AG04450 (cell line): ENCODE measurements around the gene MLH3. TPM values are rescaled to one million over a fixed set of nuclear protein-coding genes. Genes with fewer than 3 reads are reported as not detected.

Experiments
- CTCF ChIA-PET: fragments of 300-600, 350-600 bp; formaldehyde crosslinking; extraction: SDS; loops from one replicate; lab custom pipeline; 2022; ENCODE audit warnings: antibody characterized with exemption, inconsistent platforms; lab: Charles Lee
- POLR2A ChIA-PET: fragments of 350-600 bp; formaldehyde crosslinking; extraction: SDS; loops from one replicate; lab custom pipeline; 2021; ENCODE audit warnings: antibody characterized with exemption, inconsistent platforms; lab: Yijun Ruan, JAX
- DNase-seq: peaks from one replicate; pipeline ENCODE4 v3.0.0-alpha.2; 2011; ENCODE audit warnings: low read depth, low spot score
- H3K27ac ChIP-seq: one replicate; pipeline ENCODE4 v1.5.1; 2012; ENCODE audit warnings: low read depth, low read length, control low read depth
- H3K27me3 ChIP-seq: one replicate; pipeline ENCODE4 v1.6.0; 2012; ENCODE audit warnings: low read length; ENCODE audit not compliant: control insufficient read depth, insufficient read depth
- H3K4me3 ChIP-seq: 2 replicates; pipeline ENCODE4 v1.5.1; 2011; ENCODE audit warnings: mild to moderate bottlenecking, low read depth, low read length, control low read depth
- H3K9me3 ChIP-seq: 2 replicates; pipeline ENCODE4 v1.5.1; 2012; ENCODE audit warnings: low read length; ENCODE audit not compliant: control insufficient read depth, insufficient read depth
- polyA plus RNA-seq: library from polyadenylated mRNA; depleted of rRNA; stranded (reverse); fragments of >200 nt; gene quantifications from 2 replicates; pipeline ENCODE4 v1.2.3, GENCODE V29; 2011
- TF ChIP-seq, protein P1 (sequence below): IDR thresholded peaks from 2 replicates; pipeline ENCODE4 v1.5.1; 2011; ENCODE audit warnings: low read depth, low read length, control low read depth, inconsistent platforms

Gene MLH3
- polyA plus RNA-seq, 1 experiment: 16.2 TPM

DNA sequence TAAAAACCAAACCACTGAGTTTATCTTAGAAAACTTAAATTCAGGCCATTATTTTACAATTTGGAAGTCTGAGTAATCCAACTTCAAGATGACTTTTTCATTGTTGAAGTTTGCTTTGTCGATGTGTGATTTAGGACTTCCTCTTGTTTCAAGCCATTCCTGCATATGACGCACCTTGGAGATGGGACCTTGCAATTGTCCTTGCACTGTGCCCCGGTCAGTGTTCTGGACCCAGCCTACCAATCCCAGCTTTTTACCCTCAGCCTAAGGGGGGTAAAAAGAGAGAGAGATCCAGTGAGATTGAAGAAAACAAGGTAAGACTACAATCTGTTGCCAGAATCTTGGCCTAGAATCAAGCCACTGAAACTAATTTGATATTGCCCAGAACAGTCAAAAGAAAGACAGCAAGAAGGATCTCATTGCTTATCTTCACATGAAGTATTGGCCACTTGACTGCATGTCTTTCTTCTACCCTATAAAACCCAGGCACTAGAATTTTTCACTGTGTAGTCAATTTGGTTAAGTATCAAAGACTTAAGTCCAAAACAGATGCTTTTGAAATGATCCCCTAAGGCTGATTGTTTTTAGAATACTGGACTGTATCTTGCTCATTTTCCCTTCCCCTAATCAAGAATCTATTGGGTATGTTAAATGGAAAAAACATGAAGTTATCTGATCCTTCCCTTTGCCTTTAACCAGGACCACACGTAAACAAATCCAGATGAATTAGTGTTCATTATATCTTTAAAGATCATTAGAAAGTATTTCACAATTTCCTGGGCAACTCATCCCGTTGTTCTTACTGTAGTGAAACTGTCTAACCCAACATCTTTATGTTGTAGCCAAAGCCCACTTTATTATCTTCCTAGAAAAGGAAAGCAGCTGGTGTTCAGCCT lies 2.4 kb upstream of the MLH3 start:
- CTCF ChIA-PET: no interaction called here
- no peak for DNase-seq
- Histone ChIP-seq H3K4me3 (no peak overlapping the region), H3K27me3 (no peaks in the 10 kb centered on the region), H3K9me3 (no peaks in the 10 kb centered on the region), H3K27ac (no peak overlapping the region)
- POLR2A ChIA-PET: no interaction called here
- TF ChIP-seq, protein P1, sequence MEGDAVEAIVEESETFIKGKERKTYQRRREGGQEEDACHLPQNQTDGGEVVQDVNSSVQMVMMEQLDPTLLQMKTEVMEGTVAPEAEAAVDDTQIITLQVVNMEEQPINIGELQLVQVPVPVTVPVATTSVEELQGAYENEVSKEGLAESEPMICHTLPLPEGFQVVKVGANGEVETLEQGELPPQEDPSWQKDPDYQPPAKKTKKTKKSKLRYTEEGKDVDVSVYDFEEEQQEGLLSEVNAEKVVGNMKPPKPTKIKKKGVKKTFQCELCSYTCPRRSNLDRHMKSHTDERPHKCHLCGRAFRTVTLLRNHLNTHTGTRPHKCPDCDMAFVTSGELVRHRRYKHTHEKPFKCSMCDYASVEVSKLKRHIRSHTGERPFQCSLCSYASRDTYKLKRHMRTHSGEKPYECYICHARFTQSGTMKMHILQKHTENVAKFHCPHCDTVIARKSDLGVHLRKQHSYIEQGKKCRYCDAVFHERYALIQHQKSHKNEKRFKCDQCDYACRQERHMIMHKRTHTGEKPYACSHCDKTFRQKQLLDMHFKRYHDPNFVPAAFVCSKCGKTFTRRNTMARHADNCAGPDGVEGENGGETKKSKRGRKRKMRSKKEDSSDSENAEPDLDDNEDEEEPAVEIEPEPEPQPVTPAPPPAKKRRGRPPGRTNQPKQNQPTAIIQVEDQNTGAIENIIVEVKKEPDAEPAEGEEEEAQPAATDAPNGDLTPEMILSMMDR: no peak

DNA sequence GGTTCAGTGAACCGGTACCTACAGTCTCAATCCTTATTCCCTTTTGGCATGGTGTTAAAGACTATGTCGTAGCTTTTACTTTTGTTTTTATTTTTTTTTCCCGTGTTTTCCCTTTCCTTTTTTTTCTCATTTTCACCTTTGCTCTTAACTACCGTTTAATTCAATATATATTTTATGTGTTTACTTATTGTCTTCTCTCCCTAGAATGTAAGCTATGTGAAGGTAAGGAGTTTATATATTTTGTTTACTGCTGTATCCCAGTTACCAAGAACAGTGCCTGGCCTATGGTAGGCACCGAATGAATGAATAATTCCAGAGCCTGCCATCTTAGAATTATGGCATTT lies 261 bp upstream of the MLH3 start:
- peak overlapping the region; percentile 13 for H3K27ac ChIP-seq
- TF ChIP-seq, protein P1: no peak
- H3K27me3 ChIP-seq: no peaks in the 10 kb centered on the region
- DNase-seq: no peak
- peak overlapping the region; percentile 62 for H3K4me3 ChIP-seq
- ChIA-PET CTCF (interaction anchor here (1.0 kb wide), 1 partner anchor 37 kb away, joined by 4 read pairs; no protein-coding TSS in a partner anchor), POLR2A (interaction anchor here (0.7 kb wide), 1 partner anchor 128 kb away, joined by 7 read pairs; the partner anchor contains the start of gene RPS6KL1)
- H3K9me3 ChIP-seq: no peaks in the 10 kb centered on the region

DNA sequence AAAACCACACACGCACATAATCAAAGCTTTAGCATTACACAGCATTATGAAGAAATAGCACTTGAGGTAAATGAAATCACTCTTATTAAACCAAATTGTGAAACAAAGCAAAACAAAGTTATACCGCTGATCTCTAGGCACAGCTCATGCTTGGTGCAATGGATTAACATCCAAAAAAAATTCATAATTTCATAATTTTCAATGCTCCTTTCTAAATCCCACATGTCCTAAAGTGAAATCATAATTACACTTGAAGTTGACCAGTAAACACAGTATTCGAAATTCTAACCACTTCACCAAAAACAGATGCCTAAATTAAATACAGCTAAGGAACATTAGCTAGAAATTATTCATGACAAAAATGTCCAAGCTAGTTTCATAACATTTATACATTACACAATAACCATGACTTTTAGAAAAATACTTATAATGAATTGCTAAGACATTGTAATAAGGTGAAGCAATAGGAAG lies 1.5 kb downstream of the MLH3 start:
- no peaks in the 10 kb centered on the region for H3K27me3 ChIP-seq
- no peak for DNase-seq
- ChIA-PET CTCF (interaction anchor here (0.8 to 2.5 kb wide), 5 partner anchors 13 to 110 kb away, joined by 3 to 11 read pairs (median 3); no protein-coding TSS in a partner anchor), POLR2A (interaction anchor here (0.7 kb wide), 1 partner anchor 20 kb away, joined by 3 read pairs; the partner anchor contains the start of gene ZC2HC1C)
- H3K27ac ChIP-seq: no peak overlapping the region
- H3K9me3 ChIP-seq: no peaks in the 10 kb centered on the region
- TF ChIP-seq, protein P1: no peak
- no peak overlapping the region for H3K4me3 ChIP-seq

DNA sequence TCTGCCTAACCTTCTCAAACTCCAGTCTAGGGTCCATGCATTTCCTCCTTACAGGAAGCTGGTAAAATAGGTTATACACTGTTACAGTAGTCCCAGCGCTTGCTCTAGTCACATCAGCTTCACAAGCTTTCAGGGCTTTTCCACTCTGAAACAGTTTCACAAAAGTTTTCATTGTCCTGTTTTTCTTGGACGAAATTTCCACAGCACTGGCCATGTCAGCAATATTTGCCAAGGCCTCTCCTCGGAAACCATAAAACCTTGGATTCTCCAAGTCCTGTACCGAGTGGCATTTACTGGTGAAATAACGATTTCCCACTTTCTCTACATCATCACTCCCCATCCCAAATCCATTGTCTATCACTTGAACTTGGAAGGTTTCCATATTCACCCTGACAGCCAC lies 2.1 kb downstream of the MLH3 start:
- ChIA-PET POLR2A (interaction anchor here (0.7 kb wide), 1 partner anchor 20 kb away, joined by 3 read pairs; the partner anchor contains the start of gene ZC2HC1C), CTCF (interaction anchor here (1.1 to 2.5 kb wide), 4 partner anchors 39 to 109 kb away, joined by 3 to 11 read pairs (median 4); no protein-coding TSS in a partner anchor)
- Histone ChIP-seq H3K4me3 (no peak overlapping the region), H3K27ac (no peak overlapping the region), H3K9me3 (no peaks in the 10 kb centered on the region), H3K27me3 (no peaks in the 10 kb centered on the region)
- TF ChIP-seq, protein P1: no peak
- DNase-seq: no peak

DNA sequence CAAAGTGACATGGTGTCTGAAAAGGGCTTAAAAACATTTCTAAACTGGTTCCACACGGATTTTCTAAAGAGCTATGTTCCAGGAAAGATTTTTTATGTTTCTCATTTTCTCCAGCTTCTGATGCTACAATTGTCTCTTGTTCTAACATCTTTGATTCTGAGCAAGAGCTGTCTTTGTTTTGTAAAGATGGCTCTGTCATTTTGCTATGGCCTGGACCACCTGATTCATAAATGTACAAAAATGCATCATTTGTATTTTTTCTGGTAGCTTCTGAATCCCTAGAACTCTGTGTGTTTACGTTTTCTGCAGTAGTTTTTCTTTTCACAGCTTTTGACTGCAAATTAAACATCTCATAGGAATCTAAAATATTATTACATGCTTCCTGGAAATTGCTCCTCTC lies 3.2 kb downstream of the MLH3 start:
- TF ChIP-seq, protein P1: no peak
- Histone ChIP-seq H3K27ac (no peak overlapping the region), H3K4me3 (no peak overlapping the region), H3K27me3 (no peaks in the 10 kb centered on the region), H3K9me3 (no peaks in the 10 kb centered on the region)
- DNase-seq: no peak
- ChIA-PET POLR2A (no interaction called here), CTCF (interaction anchor here (2.5 kb wide), 1 partner anchor 40 kb away, joined by 11 read pairs; no protein-coding TSS in a partner anchor)
